ENCODE results near the gene PGLYRP2.

DNA sequence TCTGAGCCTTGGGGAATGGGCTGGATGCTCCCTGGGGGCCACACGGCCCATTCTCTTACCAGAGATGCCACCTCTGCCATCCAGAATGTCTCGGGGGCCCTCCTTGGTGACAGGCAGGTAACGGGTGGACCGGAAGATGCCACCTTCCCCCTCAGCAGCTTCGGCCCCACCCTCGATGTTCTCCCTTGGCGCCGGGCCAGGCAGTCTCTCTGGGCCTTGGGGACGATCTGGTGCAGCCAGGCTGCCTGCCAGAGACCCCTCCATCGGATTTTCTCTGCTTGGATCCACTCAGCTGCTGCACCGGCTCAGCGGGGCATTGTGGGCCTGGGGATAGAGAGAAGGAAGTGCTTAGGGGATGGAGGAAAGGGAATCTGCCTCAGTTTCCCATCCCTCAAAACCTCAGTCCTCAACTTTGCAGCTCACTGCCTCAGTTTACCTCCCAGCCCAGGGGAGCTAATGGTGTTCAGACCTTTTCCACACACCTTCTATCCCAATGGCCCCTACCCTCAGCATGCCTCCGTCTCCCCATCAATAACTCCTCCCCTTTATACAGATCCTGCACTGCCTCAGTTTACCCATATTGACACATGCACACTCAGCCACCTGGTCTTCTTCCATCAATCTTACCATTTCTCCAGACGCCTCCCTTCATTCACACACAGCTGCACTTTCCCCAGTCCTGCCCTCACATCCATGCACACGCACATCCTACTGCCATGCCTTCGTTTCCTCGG is 31.1 kb downstream of the PGLYRP2 start:
- TF ChIP-seq BHLHE40 (IDR thresholded peaks at IDR 0.05; ENCODE audit: borderline replicate concordance): no peak
- TF ChIP-seq SP1 (IDR thresholded peaks at IDR 0.05): no peak
- no peak for TF ChIP-seq FOXK2 (IDR thresholded peaks at IDR 0.05)
- TF ChIP-seq ZNF384 (IDR thresholded peaks at IDR 0.05): no peak
- TF ChIP-seq NFRKB (IDR thresholded peaks at IDR 0.05): no peak
- no peak for TF ChIP-seq SUZ12 (IDR thresholded peaks at IDR 0.05)
- no peak for TF ChIP-seq TARDBP (IDR thresholded peaks at IDR 0.05)
- TF ChIP-seq HDGF (IDR thresholded peaks at IDR 0.05; ENCODE audit: borderline replicate concordance): no peak
- no peak for TF ChIP-seq FOXA1 (IDR thresholded peaks at IDR 0.05)
- TF ChIP-seq LEF1 (IDR thresholded peaks at IDR 0.05; ENCODE audit: borderline replicate concordance): no peak
- TF ChIP-seq ARNT (IDR thresholded peaks at IDR 0.05): no peak
- no peak for TF ChIP-seq FOXM1 (IDR thresholded peaks at IDR 0.05; ENCODE audit: borderline replicate concordance)
- TF ChIP-seq, protein P1, sequence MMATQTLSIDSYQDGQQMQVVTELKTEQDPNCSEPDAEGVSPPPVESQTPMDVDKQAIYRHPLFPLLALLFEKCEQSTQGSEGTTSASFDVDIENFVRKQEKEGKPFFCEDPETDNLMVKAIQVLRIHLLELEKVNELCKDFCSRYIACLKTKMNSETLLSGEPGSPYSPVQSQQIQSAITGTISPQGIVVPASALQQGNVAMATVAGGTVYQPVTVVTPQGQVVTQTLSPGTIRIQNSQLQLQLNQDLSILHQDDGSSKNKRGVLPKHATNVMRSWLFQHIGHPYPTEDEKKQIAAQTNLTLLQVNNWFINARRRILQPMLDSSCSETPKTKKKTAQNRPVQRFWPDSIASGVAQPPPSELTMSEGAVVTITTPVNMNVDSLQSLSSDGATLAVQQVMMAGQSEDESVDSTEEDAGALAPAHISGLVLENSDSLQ (IDR thresholded peaks at IDR 0.05): no peak

Measured in HEK293T (cell line).